Stimulated activated naive B cell treated with anti-CD40 and anti-IgM and Interleukin-4, amounts not matched to agents 10 μg/mL and 1 μg/mL and 100 μg/mL, for 72 hours (primary cell): ENCODE results near the gene OBI1.
A peak's percentile ranks its signal among the peaks of the same experiment; 100 is the strongest.
"Not testable (repeated sequence)": the region's sequence is repeated elsewhere in the genome, so short reads cannot be mapped to it uniquely, and the experiment has no call there.

Experiments
- ATAC-seq, 2 donors: fragments of 150-1000 bp; cut with Tn5 transposase; replicated peaks; 2 replicates each; pipeline ENCODE4 v1.10.0; 2021; ENCODE audit warnings: moderate library complexity in 1 of 2
- DNase-seq: peaks from one replicate; pipeline ENCODE4 v3.0.0; 2021
- H3K27ac Mint-ChIP-seq: one replicate; pipeline ENCODE4 v1.8.0; 2022; ENCODE audit warnings: mild to moderate bottlenecking, mixed read lengths
- H3K27me3 Mint-ChIP-seq, 2 donors: one replicate each; pipeline ENCODE4 v1.8.0; 2022; ENCODE audit warnings: mixed read lengths in 2 of 2
- H3K36me3 Mint-ChIP-seq, 2 donors: one replicate each; pipeline ENCODE4 v1.8.0; 2022; ENCODE audit warnings: mixed read lengths in 2 of 2, mild to moderate bottlenecking in 1 of 2
- H3K4me1 Mint-ChIP-seq, 2 donors: one replicate each; pipeline ENCODE4 v1.8.0; 2022; ENCODE audit warnings: mixed read lengths in 2 of 2, mild to moderate bottlenecking in 1 of 2
- H3K4me3 Mint-ChIP-seq, 2 donors: one replicate each; pipeline ENCODE4 v1.8.0; 2022; ENCODE audit warnings: mild to moderate bottlenecking in 2 of 2, mixed read lengths in 2 of 2, moderate library complexity in 1 of 2
- H3K9me3 Mint-ChIP-seq, 2 donors: one replicate each; pipeline ENCODE4 v1.8.0; 2022; ENCODE audit warnings: mixed read lengths in 2 of 2, mild to moderate bottlenecking in 1 of 2

Gene OBI1

DNA sequence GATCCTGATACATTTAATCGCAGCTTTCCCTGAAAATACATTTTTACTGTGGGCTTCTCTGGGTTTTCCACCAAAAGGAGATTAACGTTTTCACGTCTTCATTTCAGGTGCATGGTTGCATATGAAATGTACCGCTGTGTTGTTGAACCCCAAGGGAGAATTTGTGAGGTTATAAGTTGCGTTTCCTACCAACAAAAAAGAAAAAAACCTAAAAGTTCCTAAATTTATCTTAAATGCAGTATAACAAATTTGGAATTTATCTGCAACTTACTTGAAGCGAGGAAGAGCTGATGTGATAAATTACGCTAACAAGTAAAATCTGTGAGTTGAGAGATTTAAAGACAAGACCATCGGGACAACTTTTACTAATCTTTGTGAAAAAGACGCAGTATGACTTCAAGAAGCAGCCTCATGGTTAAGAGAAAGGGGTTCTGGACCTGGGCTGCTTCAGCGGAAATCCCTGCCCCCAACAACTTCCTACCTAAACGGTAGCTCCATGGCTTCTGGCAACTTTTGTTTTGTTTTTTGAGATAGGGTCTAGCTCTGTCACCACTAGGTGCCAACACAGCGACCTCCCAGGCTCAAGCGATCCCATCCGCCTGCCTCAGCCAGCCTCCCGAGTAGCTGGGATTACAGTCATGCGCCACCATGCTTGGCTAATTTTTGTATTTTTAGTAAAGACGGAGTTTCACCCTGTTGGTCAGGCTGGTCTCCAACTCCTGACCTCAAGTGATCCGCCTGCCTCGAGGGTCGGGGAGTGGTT, 958 bp upstream of the OBI1 start:
- H3K9me3 Mint-ChIP-seq = no peaks in the 10 kb centered on the region
- peaks cover 17 to 30% of the 10 kb centered on the region in 2 donors for H3K4me1 Mint-ChIP-seq
- peak overlapping the region; percentile 92 to 97 for H3K4me3 Mint-ChIP-seq
- peak overlapping the region; percentile 97 for H3K27ac Mint-ChIP-seq
- DNase-seq (no peak), ATAC-seq (peak; percentile 13 to 27)
- H3K36me3 Mint-ChIP-seq = peaks cover 3 to 12% of the 10 kb centered on the region in 2 donors
- H3K27me3 Mint-ChIP-seq = peaks cover 0 to 4% of the 10 kb centered on the region in 2 donors

GRCh38 chr13:78659450-78659730, 435 bp upstream of the OBI1 start:
- ATAC-seq (no peak), DNase-seq (no peak)
- Mint-ChIP-seq H3K4me3 (peak overlapping the region; percentile 92 to 97), H3K4me1 (peaks cover 17 to 32% of the 10 kb centered on the region in 2 donors), H3K9me3 (no peaks in the 10 kb centered on the region), H3K27me3 (no peaks in the 10 kb centered on the region), H3K27ac (peak overlapping the region; percentile 97), H3K36me3 (peaks cover 3 to 15% of the 10 kb centered on the region in 2 donors)

- DNase-seq (no peak), ATAC-seq (peak in 1 of 2 donors; percentile 2)
- Mint-ChIP-seq H3K36me3 (peaks cover 3 to 15% of the 10 kb centered on the region in 2 donors), H3K4me3 (peak overlapping the region; percentile 92 to 97), H3K27me3 (no peaks in the 10 kb centered on the region), H3K9me3 (no peaks in the 10 kb centered on the region), H3K27ac (peak overlapping the region; percentile 97), H3K4me1 (peaks cover 17 to 32% of the 10 kb centered on the region in 2 donors)
Observed at GRCh38 chr13:78657699-78658629, 991 bp downstream of the OBI1 start.

GRCh38 chr13:78655906-78656305, 3.0 kb downstream of the OBI1 start:
- no peak overlapping the region for H3K27ac Mint-ChIP-seq
- H3K36me3 Mint-ChIP-seq = peaks cover 5 to 15% of the 10 kb centered on the region in 2 donors
- H3K4me1 Mint-ChIP-seq = peaks cover 20 to 41% of the 10 kb centered on the region in 2 donors
- ATAC-seq = no peak
- DNase-seq = no peak
- H3K4me3 Mint-ChIP-seq = no peak overlapping the region
- no peaks in the 10 kb centered on the region for H3K9me3 Mint-ChIP-seq
- H3K27me3 Mint-ChIP-seq = no peaks in the 10 kb centered on the region

- Mint-ChIP-seq H3K4me1 (peaks cover 16 to 37% of the 10 kb centered on the region in 2 donors), H3K9me3 (no peaks in the 10 kb centered on the region), H3K36me3 (peaks cover 5 to 15% of the 10 kb centered on the region in 2 donors), H3K4me3 (no peak overlapping the region), H3K27me3 (no peaks in the 10 kb centered on the region), H3K27ac (no peak overlapping the region)
- ATAC-seq (no peak), DNase-seq (no peak)
Observed at GRCh38 chr13:78655007-78655406, 3.9 kb downstream of the OBI1 start.

- H3K4me1 Mint-ChIP-seq = peaks cover 9 to 23% of the 10 kb centered on the region in 2 donors
- no peak for ATAC-seq
Observed at GRCh38 chr13:78652651-78653050, 6.3 kb downstream of the OBI1 start.

GRCh38 chr13:78650717-78651083, 8.3 kb downstream of the OBI1 start:
- Mint-ChIP-seq H3K27me3 (no peaks in the 10 kb centered on the region), H3K36me3 (peaks cover 2 to 9% of the 10 kb centered on the region in 2 donors), H3K4me3 (no peak overlapping the region), H3K9me3 (no peaks in the 10 kb centered on the region), H3K4me1 (peaks cover 11 to 26% of the 10 kb centered on the region in 2 donors), H3K27ac (no peak overlapping the region)
- DNase-seq = no peak
- ATAC-seq = no peak

More at GRCh38 chr13:78652651-78653050, 6.3 kb downstream of the OBI1 start:
- Mint-ChIP-seq H3K36me3 (peaks cover 2 to 12% of the 10 kb centered on the region in 2 donors), H3K27me3 (no peaks in the 10 kb centered on the region), H3K4me3 (no peak overlapping the region), H3K27ac (no peak overlapping the region), H3K9me3 (no peaks in the 10 kb centered on the region)
- DNase-seq = no peak

GRCh38 chr13:78649997-78650716, 8.8 kb downstream of the OBI1 start:
- H3K4me1 Mint-ChIP-seq = peaks cover 7 to 20% of the 10 kb centered on the region in 2 donors
- H3K27ac Mint-ChIP-seq = no peak overlapping the region
- H3K4me3 Mint-ChIP-seq = no peak overlapping the region
- ATAC-seq (no peak), DNase-seq (no peak)
- H3K9me3 Mint-ChIP-seq = no peaks in the 10 kb centered on the region
- peaks cover 2 to 5% of the 10 kb centered on the region in 2 donors for H3K36me3 Mint-ChIP-seq
- no peaks in the 10 kb centered on the region for H3K27me3 Mint-ChIP-seq

GRCh38 chr13:78647109-78647678, 11.8 kb downstream of the OBI1 start:
- H3K9me3 Mint-ChIP-seq, ATAC-seq, H3K27me3 Mint-ChIP-seq, H3K4me3 Mint-ChIP-seq, H3K27ac Mint-ChIP-seq, DNase-seq: not testable (repeated sequence)
- Mint-ChIP-seq H3K36me3 (peaks cover 8 to 16% of the 10 kb centered on the region in 2 donors), H3K4me1 (peaks cover 7 to 21% of the 10 kb centered on the region in 2 donors)

GRCh38 chr13:78638216-78638615, 20.7 kb downstream of the OBI1 start:
- peaks cover 29 to 54% of the 10 kb centered on the region in 2 donors for H3K36me3 Mint-ChIP-seq

DNA sequence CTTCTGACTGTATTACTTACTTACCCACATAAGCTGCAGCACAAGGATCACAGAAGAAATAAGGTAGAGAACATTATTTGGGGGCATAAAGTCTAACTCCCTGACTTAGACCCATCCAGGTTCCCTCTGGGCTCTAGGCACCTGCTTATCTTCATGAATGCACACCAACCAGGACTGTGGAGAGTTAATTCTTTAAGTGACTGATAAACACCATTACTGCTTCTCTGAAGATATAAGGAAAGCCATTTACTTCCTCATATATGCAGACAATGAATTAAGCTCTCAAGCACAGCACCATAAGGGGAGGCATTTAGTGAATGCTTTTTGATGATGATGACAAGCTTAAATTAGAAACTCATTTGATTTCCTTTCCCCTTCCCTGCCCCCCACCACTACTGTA, 22.5 kb downstream of the OBI1 start:
- Mint-ChIP-seq H3K36me3 (peaks cover 35 to 61% of the 10 kb centered on the region in 2 donors), H3K27me3 (no peaks in the 10 kb centered on the region), H3K4me3 (no peak overlapping the region), H3K27ac (no peak overlapping the region), H3K9me3 (no peaks in the 10 kb centered on the region), H3K4me1 (peaks cover 0 to 3% of the 10 kb centered on the region in 2 donors)
- no peak for DNase-seq
- no peak for ATAC-seq

More at GRCh38 chr13:78638216-78638615, 20.7 kb downstream of the OBI1 start:
- H3K27ac Mint-ChIP-seq = no peak overlapping the region
- ATAC-seq (no peak), DNase-seq (no peak)
- no peaks in the 10 kb centered on the region for H3K9me3 Mint-ChIP-seq
- H3K4me1 Mint-ChIP-seq = peaks cover 0 to 8% of the 10 kb centered on the region in 2 donors
- no peak overlapping the region for H3K4me3 Mint-ChIP-seq
- no peaks in the 10 kb centered on the region for H3K27me3 Mint-ChIP-seq

DNA sequence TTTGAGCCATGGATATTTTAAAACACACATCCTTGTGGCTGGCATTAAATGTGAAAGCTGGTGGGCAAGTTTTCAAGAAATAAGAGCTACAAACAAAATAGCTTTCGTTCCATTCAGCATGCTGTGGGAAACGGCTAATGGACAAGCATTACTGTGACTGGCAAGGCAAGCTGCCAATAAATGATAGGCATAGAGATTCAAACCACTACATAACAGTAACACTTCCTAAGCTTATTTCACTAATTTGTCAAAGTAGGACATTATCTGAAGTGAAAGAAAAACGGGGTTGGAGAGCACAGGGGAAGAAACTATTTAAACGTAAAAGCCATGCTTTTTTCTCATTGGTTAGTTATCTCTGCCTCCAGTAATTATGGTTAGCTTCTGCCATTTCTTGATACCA, 26.0 kb downstream of the OBI1 start:
- DNase-seq = no peak
- Mint-ChIP-seq H3K9me3 (no peaks in the 10 kb centered on the region), H3K27ac (no peak overlapping the region), H3K4me1 (no peaks in the 10 kb centered on the region), H3K27me3 (no peaks in the 10 kb centered on the region), H3K36me3 (peaks cover 56 to 76% of the 10 kb centered on the region in 2 donors), H3K4me3 (no peak overlapping the region)
- no peak for ATAC-seq

DNA sequence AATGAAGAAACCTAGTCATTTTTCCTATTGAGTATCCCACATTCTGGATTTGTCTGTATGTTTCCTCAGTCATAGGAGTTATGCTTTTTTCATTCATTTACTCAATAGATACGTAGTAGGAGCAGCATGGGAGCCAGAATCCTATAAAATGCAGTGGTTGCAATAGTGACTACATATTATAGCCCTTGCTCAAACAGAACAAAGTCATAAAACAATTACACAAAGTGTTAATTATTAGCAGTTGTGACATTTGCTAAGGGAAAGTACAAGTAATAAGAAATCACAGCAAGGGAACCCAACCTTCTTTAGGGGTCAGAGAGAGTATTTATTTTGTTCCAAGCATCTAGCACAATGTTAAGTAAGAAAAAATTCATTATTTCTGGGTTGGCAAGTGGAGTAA, 27.9 kb downstream of the OBI1 start:
- ATAC-seq (no peak), DNase-seq (no peak)
- Mint-ChIP-seq H3K9me3 (no peaks in the 10 kb centered on the region), H3K4me1 (no peaks in the 10 kb centered on the region), H3K36me3 (peaks cover 58 to 81% of the 10 kb centered on the region in 2 donors), H3K27me3 (no peaks in the 10 kb centered on the region), H3K27ac (no peak overlapping the region), H3K4me3 (no peak overlapping the region)

DNA sequence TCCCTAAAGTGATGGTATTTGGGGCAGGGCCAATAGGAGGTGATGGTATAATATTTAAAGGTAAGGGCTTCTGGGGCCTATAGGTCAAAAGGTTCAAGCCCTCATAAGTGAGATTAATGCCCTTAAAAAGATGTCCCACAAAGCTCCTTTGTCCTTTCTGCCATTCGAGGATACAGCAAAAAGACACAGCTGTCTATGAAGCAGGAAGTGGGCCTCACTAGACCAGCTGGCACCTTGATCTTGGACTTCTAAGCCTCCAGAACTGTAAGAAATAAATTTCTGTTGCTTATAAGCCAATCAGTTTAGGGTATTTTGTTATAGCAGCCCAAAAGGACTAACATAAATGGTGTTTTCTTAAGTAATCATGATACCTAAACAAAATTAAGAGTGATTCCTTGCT, 28.4 kb downstream of the OBI1 start:
- Mint-ChIP-seq H3K4me3 (no peak overlapping the region), H3K27me3 (no peaks in the 10 kb centered on the region), H3K9me3 (no peaks in the 10 kb centered on the region), H3K27ac (no peak overlapping the region), H3K4me1 (peaks cover 0 to 3% of the 10 kb centered on the region in 2 donors), H3K36me3 (peaks cover 61 to 85% of the 10 kb centered on the region in 2 donors)
- DNase-seq (no peak), ATAC-seq (no peak)
